Duodenal mucosa (tissue), 2 donors: ENCODE data around the gene LRRC74B.
A peak's percentile ranks its signal among the peaks of the same experiment; 100 is the strongest.
"Not testable (repeated sequence)": the region's sequence is repeated elsewhere in the genome, so short reads cannot be mapped to it uniquely, and the experiment has no call there.

ENCODE experiments used
- H3K27ac ChIP-seq: one replicate; pipeline ENCODE4 v1.7.0; 2013; ENCODE audit warnings: low read depth, low read length
- H3K27me3 ChIP-seq, 2 donors: one replicate each; pipeline ENCODE4 v1.7.0; 2013; ENCODE audit warnings: low read length in 2 of 2, control low read depth in 1 of 2; ENCODE audit not compliant: insufficient read depth in 2 of 2, control insufficient read depth in 1 of 2
- H3K36me3 ChIP-seq, 2 donors: one replicate each; pipeline ENCODE4 v1.7.0; 2013; ENCODE audit warnings: low read length in 2 of 2, control low read depth in 1 of 2; ENCODE audit not compliant: insufficient read depth in 2 of 2, control insufficient read depth in 1 of 2
- H3K4me1 ChIP-seq, 2 donors: one replicate each; pipeline ENCODE4 v1.7.0; 2013; ENCODE audit warnings: low read length in 2 of 2, control low read depth in 1 of 2; ENCODE audit not compliant: insufficient read depth in 2 of 2, control insufficient read depth in 1 of 2
- H3K4me3 ChIP-seq, 2 donors: one replicate each; pipeline ENCODE4 v1.7.0; 2013; ENCODE audit warnings: low read length in 2 of 2, low read depth in 1 of 2
- H3K9ac ChIP-seq, 2 donors: one replicate each; pipeline ENCODE4 v1.7.0; 2013; ENCODE audit warnings: low read length in 2 of 2, low read depth in 1 of 2
- H3K9me3 ChIP-seq, 2 donors: one replicate each; pipeline ENCODE4 v1.7.0; 2013; ENCODE audit warnings: low read length in 2 of 2, control low read depth in 1 of 2; ENCODE audit not compliant: control insufficient read depth in 1 of 2

Gene LRRC74B

DNA sequence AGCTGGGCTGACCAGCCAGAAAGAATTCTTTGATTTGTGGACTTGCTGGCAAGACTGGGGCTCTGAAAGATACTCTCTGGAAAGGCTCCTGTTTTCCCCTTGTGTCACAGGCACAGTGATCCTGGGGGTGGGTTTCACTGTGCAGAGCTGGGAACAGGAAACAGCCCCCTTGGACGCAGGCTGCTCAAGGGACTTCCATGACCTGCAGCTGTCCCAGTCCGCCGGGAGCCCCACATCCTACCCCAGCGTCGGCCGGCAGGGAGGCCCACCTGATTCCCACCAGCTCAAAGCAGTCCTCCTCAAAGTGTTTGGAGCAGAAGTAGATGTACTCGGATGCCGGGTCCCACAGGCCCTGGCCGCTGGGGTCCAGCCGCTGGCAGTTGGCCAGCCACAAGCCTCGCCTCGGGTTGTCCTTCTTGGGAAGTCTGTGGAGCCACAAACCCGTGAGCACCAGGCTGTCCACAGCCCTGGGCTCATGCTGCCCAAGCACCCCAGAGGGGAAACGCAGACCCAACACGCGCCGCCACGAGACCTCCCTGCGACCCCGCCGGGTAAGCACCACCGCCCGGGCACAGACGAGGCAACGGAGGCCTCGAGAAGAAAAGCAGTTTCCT lies 44.7 kb upstream of the LRRC74B start:
- H3K27me3 ChIP-seq, result no peaks in the 10 kb centered on the region
- peak overlapping the region; percentile 93 to 94 for H3K9ac ChIP-seq
- H3K36me3 ChIP-seq, result peaks cover 4 to 39% of the 10 kb centered on the region in 2 donors
- no peaks in the 10 kb centered on the region for H3K9me3 ChIP-seq
- H3K4me3 ChIP-seq, result peak overlapping the region; percentile 89 to 93
- peak overlapping the region; percentile 99 for H3K27ac ChIP-seq
- H3K4me1 ChIP-seq, result peaks cover 25 to 36% of the 10 kb centered on the region in 2 donors

GRCh38 chr22:21001601-21002325 lies 44.0 kb upstream of the LRRC74B start, which contains the start of gene THAP7:
Gene THAP7 (minus strand): TSS chr22:21002118. CDS start chr22:21001911, 207 bp downstream.
- peaks cover 25 to 36% of the 10 kb centered on the region in 2 donors for H3K4me1 ChIP-seq
- peak within 1 kb of the TSS; percentile 89 to 93 for H3K4me3 ChIP-seq
- H3K9ac ChIP-seq, result peak within 1 kb of the TSS; percentile 93 to 94
- H3K27me3 ChIP-seq, result no peaks in the 10 kb centered on the region
- peak within 1 kb of the TSS; percentile 99 for H3K27ac ChIP-seq
- no peaks in the 10 kb centered on the region for H3K9me3 ChIP-seq
- H3K36me3 ChIP-seq, result peaks cover 0 to 32% of the 10 kb centered on the region in 2 donors

GRCh38 chr22:21003782-21004181 lies 42.0 kb upstream of the LRRC74B start:
- H3K9ac ChIP-seq, result no peak overlapping the region

DNA sequence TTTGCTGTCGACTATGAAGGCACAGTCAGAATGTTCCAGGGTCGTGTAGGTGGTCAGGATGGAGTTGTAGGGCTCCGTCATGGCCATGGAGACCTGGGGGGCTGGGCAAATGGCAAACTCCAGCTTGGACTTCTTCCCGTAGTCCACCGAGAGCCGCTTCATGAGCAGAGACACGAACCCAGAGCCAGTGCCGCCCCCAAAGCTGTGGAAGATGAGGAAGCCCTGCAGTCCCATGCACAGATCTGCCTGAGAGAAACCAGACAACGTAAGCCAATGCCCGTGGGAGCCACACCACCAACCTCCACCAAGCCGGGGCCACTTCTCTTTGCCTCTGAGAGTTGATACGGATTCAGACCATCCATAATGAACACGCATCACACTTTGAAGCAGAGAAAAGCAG lies 36.5 kb upstream of the LRRC74B start:
- not testable (repeated sequence) for H3K4me3 ChIP-seq, H3K4me1 ChIP-seq, H3K27me3 ChIP-seq, H3K36me3 ChIP-seq, H3K9me3 ChIP-seq, H3K9ac ChIP-seq, H3K27ac ChIP-seq

More at GRCh38 chr22:21003782-21004181, 42.0 kb upstream of the LRRC74B start:
- peaks cover 25 to 36% of the 10 kb centered on the region in 2 donors for H3K4me1 ChIP-seq
- H3K27ac ChIP-seq, result no peak overlapping the region
- H3K36me3 ChIP-seq, result peaks cover 0 to 14% of the 10 kb centered on the region in 2 donors
- no peaks in the 10 kb centered on the region for H3K9me3 ChIP-seq
- H3K4me3 ChIP-seq, result peak overlapping the region in 1 of 2 donors; percentile 22
- H3K27me3 ChIP-seq, result no peaks in the 10 kb centered on the region

DNA sequence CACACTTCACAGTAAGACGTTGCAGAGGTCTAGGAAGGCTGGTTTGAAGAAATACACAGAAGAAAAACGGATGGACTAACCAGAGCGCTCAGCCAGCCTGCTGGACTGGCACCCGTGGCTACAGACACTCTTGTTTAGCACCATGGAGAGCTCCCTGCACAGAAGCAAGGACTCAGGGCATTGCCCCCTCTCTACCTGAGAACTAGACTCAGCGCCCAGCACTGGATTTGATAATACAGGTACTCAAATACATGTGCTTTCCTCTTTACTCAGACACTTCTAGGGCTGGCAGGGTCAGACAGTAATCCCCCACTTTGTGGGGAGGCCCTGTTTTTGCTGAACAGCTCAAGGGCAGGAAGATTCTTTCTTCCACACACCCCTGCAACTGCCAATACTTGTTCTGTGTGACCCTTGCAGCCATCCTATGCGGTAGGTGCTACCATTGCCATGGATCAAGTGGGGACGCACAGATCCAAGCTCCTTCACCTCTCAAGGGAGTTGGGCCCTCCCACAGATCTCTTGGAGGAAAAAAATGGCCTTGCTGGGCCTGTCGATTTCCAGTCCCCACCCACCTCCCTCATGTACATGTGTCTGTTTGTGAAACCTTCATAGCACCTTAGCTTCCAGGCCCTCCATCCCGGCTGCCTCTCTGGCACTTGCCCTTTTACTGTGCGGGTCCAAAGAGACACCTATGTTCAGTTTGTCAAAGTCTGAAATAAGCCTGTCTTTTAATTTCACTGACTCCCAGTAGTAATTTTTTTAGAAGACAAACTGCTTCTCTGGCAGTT lies 35.9 kb upstream of the LRRC74B start:
- no peaks in the 10 kb centered on the region for H3K9me3 ChIP-seq
- H3K9ac ChIP-seq, result no peak overlapping the region
- H3K4me3 ChIP-seq, result no peak overlapping the region
- H3K4me1 ChIP-seq, result peaks cover 11 to 12% of the 10 kb centered on the region in 2 donors
- H3K27ac ChIP-seq, result no peak overlapping the region
- H3K27me3 ChIP-seq, result no peaks in the 10 kb centered on the region
- no peaks in the 10 kb centered on the region for H3K36me3 ChIP-seq

- Histone ChIP-seq H3K27ac (no peak overlapping the region), H3K4me1 (peaks cover 12 to 19% of the 10 kb centered on the region in 2 donors), H3K9ac (no peak overlapping the region), H3K27me3 (no peaks in the 10 kb centered on the region), H3K4me3 (no peak overlapping the region), H3K36me3 (no peaks in the 10 kb centered on the region), H3K9me3 (no peaks in the 10 kb centered on the region)
Observed at GRCh38 chr22:21010426-21011113, 35.2 kb upstream of the LRRC74B start.

- Histone ChIP-seq H3K9me3 (no peaks in the 10 kb centered on the region), H3K27ac (no peak overlapping the region), H3K9ac (no peak overlapping the region), H3K27me3 (no peaks in the 10 kb centered on the region), H3K36me3 (no peaks in the 10 kb centered on the region), H3K4me1 (peaks cover 12 to 29% of the 10 kb centered on the region in 2 donors), H3K4me3 (no peak overlapping the region)
Observed at GRCh38 chr22:21012446-21013407, 33.0 kb upstream of the LRRC74B start.

DNA sequence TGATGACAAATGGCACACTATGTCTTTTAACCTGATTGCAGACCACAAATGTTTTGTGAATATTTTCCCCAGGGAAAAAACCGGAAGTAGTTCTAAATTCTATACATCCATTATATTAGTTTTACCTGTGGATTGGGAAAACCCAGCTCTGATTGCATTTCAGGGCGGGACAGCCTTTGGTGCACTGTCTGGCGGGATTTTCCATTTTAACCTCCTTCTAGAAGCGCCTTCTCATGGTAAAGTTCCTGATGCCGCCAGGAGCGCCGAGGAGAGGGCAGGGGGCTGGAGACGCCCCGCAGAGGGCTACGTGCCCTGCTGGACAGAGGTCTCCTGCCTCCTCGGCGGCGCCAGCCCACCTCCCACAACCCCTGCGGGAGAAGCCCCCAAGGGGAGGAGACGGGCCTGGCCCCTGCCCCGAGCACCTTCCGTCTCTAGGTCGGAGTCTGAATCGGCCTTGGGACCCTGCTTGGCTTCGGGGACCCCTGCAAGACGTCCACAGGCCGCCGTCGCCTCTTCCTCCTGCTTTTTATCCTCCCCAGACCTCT lies 32.0 kb upstream of the LRRC74B start:
- H3K27me3 ChIP-seq, result no peaks in the 10 kb centered on the region
- H3K9ac ChIP-seq, result peak overlapping the region in 1 of 2 donors; percentile 34
- H3K27ac ChIP-seq, result no peak overlapping the region
- peaks cover 12 to 29% of the 10 kb centered on the region in 2 donors for H3K4me1 ChIP-seq
- H3K9me3 ChIP-seq, result no peaks in the 10 kb centered on the region
- H3K36me3 ChIP-seq, result no peaks in the 10 kb centered on the region
- H3K4me3 ChIP-seq, result peak overlapping the region; percentile 42 to 54
